A204.1 (cell line): ENCODE data around the gene GFY.
"Not testable (repeated sequence)": the region's sequence is repeated elsewhere in the genome, so short reads cannot be mapped to it uniquely, and the experiment has no call there.

Experiments
- FAIRE-seq: peaks from 2 replicates; lab custom pipeline; 2012; peaks lifted over from hg19 to GRCh38; lab: Jason Lieb, UNC

GFY gene

GRCh38 chr19:49470615-49470978, 45.4 kb downstream of the GFY start:
- no peak for FAIRE-seq

DNA sequence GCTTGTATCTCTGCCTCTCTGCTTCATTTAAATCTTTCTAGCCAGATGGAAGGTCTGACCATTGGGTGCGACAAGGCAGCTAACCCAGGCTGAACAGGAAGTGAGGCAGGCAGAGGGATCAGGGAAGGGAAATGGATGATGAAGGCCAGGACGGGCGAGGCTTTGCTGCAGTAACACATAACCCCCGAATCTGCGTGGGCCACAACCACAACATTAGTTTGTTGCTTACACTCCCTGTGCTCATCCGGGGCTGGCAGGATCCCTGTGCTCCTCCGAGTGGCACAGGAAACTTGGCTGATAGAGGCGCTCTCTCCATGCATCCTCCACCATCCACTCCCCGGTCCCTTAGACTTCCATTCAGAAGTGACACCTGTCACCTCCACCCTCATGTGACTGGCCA, 47.7 kb downstream of the GFY start:
- no peak for FAIRE-seq

- not testable (repeated sequence) for FAIRE-seq
Measured at GRCh38 chr19:49473501-49473867, 48.3 kb downstream of the GFY start.

- no peak for FAIRE-seq
Measured at GRCh38 chr19:49473868-49474541, 48.8 kb downstream of the GFY start, which contains the start of gene FLT3LG. Gene FLT3LG (plus strand): TSS chr19:49474215. CDS start chr19:49474640, 425 bp downstream.

GRCh38 chr19:49474542-49474924, 49.3 kb downstream of the GFY start:
- no peak for FAIRE-seq

- no peak for FAIRE-seq
Measured at GRCh38 chr19:49475191-49475917, 50.2 kb downstream of the GFY start.

DNA sequence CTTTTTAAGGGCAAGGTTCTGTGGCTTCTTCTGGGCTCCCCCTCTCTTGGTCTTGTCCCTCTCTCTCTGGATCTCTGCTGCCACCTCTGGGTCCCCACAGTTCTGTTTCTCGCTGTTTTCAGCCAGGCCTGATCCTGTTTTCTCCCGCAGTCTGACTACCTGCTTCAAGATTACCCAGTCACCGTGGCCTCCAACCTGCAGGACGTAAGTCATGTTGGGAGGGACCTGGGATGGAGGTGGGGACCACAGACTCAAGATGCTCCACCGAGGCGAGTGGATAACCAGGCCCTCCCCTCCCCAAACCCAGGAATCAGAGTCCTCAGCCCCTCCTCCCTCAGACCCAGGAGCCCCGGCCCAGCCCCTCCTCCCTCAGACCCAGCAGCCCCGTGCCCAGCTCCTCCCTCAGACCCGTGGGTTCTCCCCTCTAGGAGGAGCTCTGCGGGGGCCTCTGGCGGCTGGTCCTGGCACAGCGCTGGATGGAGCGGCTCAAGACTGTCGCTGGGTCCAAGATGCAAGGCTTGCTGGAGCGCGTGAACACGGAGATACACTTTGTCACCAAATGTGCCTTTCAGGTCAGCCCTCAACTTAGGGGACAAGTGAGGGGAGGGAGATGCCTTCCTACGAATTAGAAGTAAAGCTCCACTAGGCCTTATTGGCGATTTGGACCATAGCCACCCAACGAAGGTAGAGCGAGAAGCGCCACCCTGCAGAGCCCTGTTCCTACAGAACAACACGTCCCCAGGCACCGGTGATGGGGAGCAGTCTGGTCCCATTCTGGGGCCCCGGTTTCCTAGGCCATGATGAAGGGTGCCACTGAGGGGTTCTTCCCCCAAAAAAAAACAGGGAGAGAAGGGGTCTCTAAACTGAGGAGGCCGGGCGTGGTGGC, 51.0 kb downstream of the GFY start:
- no peak for FAIRE-seq
